Immature natural killer cell (primary cell): ENCODE data around the gene TMEM272. TPM values are rescaled to one million over a fixed set of nuclear protein-coding genes. Genes with fewer than 3 reads are reported as not detected.

Experiments used
- DNase-seq, 3 donors: peaks; one replicate each; pipeline ENCODE4 v3.0.0; 2022; ENCODE audit warnings: mixed read lengths in 1 of 3
- H3K27ac Mint-ChIP-seq, 6 donors: one replicate each; pipeline ENCODE4 v1.8.0; 2020; ENCODE audit warnings: mixed read lengths in 6 of 6, mild to moderate bottlenecking in 5 of 6, inconsistent platforms in 4 of 6, moderate library complexity in 3 of 6
- H3K27me3 Mint-ChIP-seq, 3 donors: one replicate each; pipeline ENCODE4 v1.8.0; 2020 to 2021; ENCODE audit warnings: low read depth in 3 of 3, mild to moderate bottlenecking in 3 of 3, mixed read lengths in 3 of 3, moderate library complexity in 3 of 3, inconsistent platforms in 1 of 3
- H3K36me3 Mint-ChIP-seq, 3 donors: one replicate each; pipeline ENCODE4 v1.8.0; 2020; ENCODE audit warnings: mixed read lengths in 3 of 3, inconsistent platforms in 2 of 3, mild to moderate bottlenecking in 2 of 3
- H3K4me1 Mint-ChIP-seq, 2 donors: one replicate each; pipeline ENCODE4 v1.8.0; 2020; ENCODE audit warnings: inconsistent platforms in 2 of 2, mild to moderate bottlenecking in 2 of 2, mixed read lengths in 2 of 2, moderate library complexity in 1 of 2
- H3K4me3 Mint-ChIP-seq, 5 donors: one replicate each; pipeline ENCODE4 v1.8.0; 2020; ENCODE audit warnings: mild to moderate bottlenecking in 5 of 5, mixed read lengths in 5 of 5, inconsistent platforms in 3 of 5, moderate library complexity in 3 of 5
- H3K9me3 Mint-ChIP-seq, 6 donors: one replicate each; pipeline ENCODE4 v1.8.0; 2020; ENCODE audit warnings: mild to moderate bottlenecking in 6 of 6, mixed read lengths in 6 of 6, inconsistent platforms in 4 of 6, moderate library complexity in 3 of 6
- polyA plus RNA-seq, 3 donors: library from polyadenylated mRNA; unstranded; fragments of 300-500 nt; fragmentation: Illumina TruSeq; gene quantifications; one replicate each; pipeline ENCODE4 v1.2.3, GENCODE V29; 2021

The TMEM272 gene
- polyA plus RNA-seq, 3 donors from 2014 or later: not detected

- peaks cover under 1 to 7% of the 10 kb centered on the region in 2 donors for H3K4me1 Mint-ChIP-seq
- no peak overlapping the region for H3K4me3 Mint-ChIP-seq
- DNase-seq: no peak
- peak overlapping the region in 3 of 6 donors; percentile 16 to 69 (median 56) for H3K27ac Mint-ChIP-seq
- H3K9me3 Mint-ChIP-seq: no peaks in the 10 kb centered on the region
- peaks cover 0 to 3% (median 0%) of the 10 kb centered on the region in 3 donors for H3K36me3 Mint-ChIP-seq
- H3K27me3 Mint-ChIP-seq: peaks cover 0 to 3% (median 2%) of the 10 kb centered on the region in 3 donors
Measured at GRCh38 chr13:51783428-51784094, 61.4 kb downstream of the TMEM272 start.

GRCh38 chr13:51782026-51782710, 62.8 kb downstream of the TMEM272 start:
- no peaks in the 10 kb centered on the region for H3K9me3 Mint-ChIP-seq
- no peak for DNase-seq
- peaks cover 11 to 13% of the 10 kb centered on the region in 2 donors for H3K4me1 Mint-ChIP-seq
- no peak overlapping the region for H3K4me3 Mint-ChIP-seq
- peaks cover 0 to 3% (median 0%) of the 10 kb centered on the region in 3 donors for H3K36me3 Mint-ChIP-seq
- peaks cover 0 to 7% (median 5%) of the 10 kb centered on the region in 3 donors for H3K27me3 Mint-ChIP-seq
- H3K27ac Mint-ChIP-seq: peak overlapping the region in 2 of 6 donors; percentile 9 to 56

- Mint-ChIP-seq H3K27me3 (peaks cover 4 to 7% (median 6%) of the 10 kb centered on the region in 3 donors), H3K4me1 (peaks cover 10 to 13% of the 10 kb centered on the region in 2 donors), H3K36me3 (peaks cover 0 to 3% (median 0%) of the 10 kb centered on the region in 3 donors), H3K4me3 (no peak overlapping the region), H3K27ac (peak overlapping the region in 3 of 6 donors; percentile 9 to 56 (median 51)), H3K9me3 (no peaks in the 10 kb centered on the region)
- DNase-seq: no peak
Measured at GRCh38 chr13:51781246-51782022, 63.5 kb downstream of the TMEM272 start.

- Mint-ChIP-seq H3K9me3 (no peaks in the 10 kb centered on the region), H3K27me3 (peaks cover 5 to 8% (median 7%) of the 10 kb centered on the region in 3 donors), H3K4me1 (peaks cover 4 to 13% of the 10 kb centered on the region in 2 donors), H3K27ac (peak overlapping the region in 1 of 6 donors; percentile 28), H3K4me3 (no peak overlapping the region), H3K36me3 (peaks cover 0 to 3% (median 0%) of the 10 kb centered on the region in 3 donors)
- no peak for DNase-seq
Measured at GRCh38 chr13:51780099-51780498, 64.9 kb downstream of the TMEM272 start.

GRCh38 chr13:51778392-51778791, 66.6 kb downstream of the TMEM272 start:
- no peak for DNase-seq
- Mint-ChIP-seq H3K36me3 (peaks cover 0 to 3% (median 0%) of the 10 kb centered on the region in 3 donors), H3K27me3 (peaks cover 5 to 8% (median 7%) of the 10 kb centered on the region in 3 donors), H3K9me3 (no peaks in the 10 kb centered on the region), H3K4me3 (no peak overlapping the region), H3K4me1 (peaks cover 4 to 13% of the 10 kb centered on the region in 2 donors), H3K27ac (peak overlapping the region in 2 of 6 donors; percentile 12 to 65)

- no peaks in the 10 kb centered on the region for H3K9me3 Mint-ChIP-seq
- peaks cover 0 to 3% (median 0%) of the 10 kb centered on the region in 3 donors for H3K36me3 Mint-ChIP-seq
- peak overlapping the region in 2 of 6 donors; percentile 61 to 65 for H3K27ac Mint-ChIP-seq
- DNase-seq: no peak
- peaks cover 4 to 13% of the 10 kb centered on the region in 2 donors for H3K4me1 Mint-ChIP-seq
- H3K4me3 Mint-ChIP-seq: no peak overlapping the region
- H3K27me3 Mint-ChIP-seq: peaks cover 5 to 8% (median 6%) of the 10 kb centered on the region in 3 donors
Measured at GRCh38 chr13:51777921-51778320, 67.1 kb downstream of the TMEM272 start.

- Mint-ChIP-seq H3K9me3 (no peaks in the 10 kb centered on the region), H3K36me3 (peaks cover 0 to 7% (median 0%) of the 10 kb centered on the region in 3 donors), H3K27ac (no peak overlapping the region), H3K27me3 (peaks cover 5 to 8% (median 6%) of the 10 kb centered on the region in 3 donors), H3K4me1 (peaks cover 4 to 13% of the 10 kb centered on the region in 2 donors), H3K4me3 (no peak overlapping the region)
- DNase-seq: no peak
Measured at GRCh38 chr13:51776179-51776578, 68.8 kb downstream of the TMEM272 start.

- no peak for DNase-seq
- no peak overlapping the region for H3K4me3 Mint-ChIP-seq
- no peak overlapping the region for H3K27ac Mint-ChIP-seq
- peaks cover 5% of the 10 kb centered on the region in 3 donors for H3K27me3 Mint-ChIP-seq
- H3K9me3 Mint-ChIP-seq: no peaks in the 10 kb centered on the region
- peaks cover 0 to 4% (median 0%) of the 10 kb centered on the region in 3 donors for H3K36me3 Mint-ChIP-seq
- peaks cover 4 to 11% of the 10 kb centered on the region in 2 donors for H3K4me1 Mint-ChIP-seq
Measured at GRCh38 chr13:51773515-51773914, 71.5 kb downstream of the TMEM272 start.

GRCh38 chr13:51772781-51773180, 72.2 kb downstream of the TMEM272 start:
- no peak for DNase-seq
- H3K27ac Mint-ChIP-seq: no peak overlapping the region
- no peak overlapping the region for H3K4me3 Mint-ChIP-seq
- no peaks in the 10 kb centered on the region for H3K9me3 Mint-ChIP-seq
- peaks cover under 1 to 4% of the 10 kb centered on the region in 2 donors for H3K4me1 Mint-ChIP-seq
- peaks cover 3 to 5% (median 5%) of the 10 kb centered on the region in 3 donors for H3K27me3 Mint-ChIP-seq
- H3K36me3 Mint-ChIP-seq: peaks cover 0 to 4% (median 0%) of the 10 kb centered on the region in 3 donors

GRCh38 chr13:51772105-51772455, 72.9 kb downstream of the TMEM272 start:
- no peaks in the 10 kb centered on the region for H3K9me3 Mint-ChIP-seq
- H3K4me1 Mint-ChIP-seq: no peaks in the 10 kb centered on the region
- H3K4me3 Mint-ChIP-seq: no peak overlapping the region
- H3K27ac Mint-ChIP-seq: no peak overlapping the region
- H3K36me3 Mint-ChIP-seq: peaks cover 0 to 4% (median 0%) of the 10 kb centered on the region in 3 donors
- no peak for DNase-seq
- H3K27me3 Mint-ChIP-seq: peaks cover 0 to 5% (median 5%) of the 10 kb centered on the region in 3 donors

GRCh38 chr13:51771418-51772104, 73.4 kb downstream of the TMEM272 start:
- H3K27ac Mint-ChIP-seq: peak overlapping the region in 3 of 6 donors; percentile 21 to 55 (median 30)
- peaks cover 0 to 4% (median 0%) of the 10 kb centered on the region in 3 donors for H3K36me3 Mint-ChIP-seq
- no peak for DNase-seq
- no peaks in the 10 kb centered on the region for H3K4me1 Mint-ChIP-seq
- no peaks in the 10 kb centered on the region for H3K9me3 Mint-ChIP-seq
- H3K4me3 Mint-ChIP-seq: peak overlapping the region in 1 of 5 donors; percentile 2
- H3K27me3 Mint-ChIP-seq: peaks cover 0 to 5% (median 2%) of the 10 kb centered on the region in 3 donors

- H3K4me1 Mint-ChIP-seq: no peaks in the 10 kb centered on the region
- DNase-seq: no peak
- peaks cover 0 to 4% (median 0%) of the 10 kb centered on the region in 3 donors for H3K36me3 Mint-ChIP-seq
- no peak overlapping the region for H3K4me3 Mint-ChIP-seq
- peaks cover 0 to 2% (median 0%) of the 10 kb centered on the region in 3 donors for H3K27me3 Mint-ChIP-seq
- H3K27ac Mint-ChIP-seq: peak overlapping the region in 1 of 6 donors; percentile 11
- no peaks in the 10 kb centered on the region for H3K9me3 Mint-ChIP-seq
Measured at GRCh38 chr13:51770681-51771417, 74.1 kb downstream of the TMEM272 start.
